D721Med (cell line): ENCODE results near the gene ZFP1.
"Not testable (repeated sequence)": the region's sequence is repeated elsewhere in the genome, so short reads cannot be mapped to it uniquely, and the experiment has no call there.

Experiments used
- DNase-seq: peaks from one replicate; pipeline ENCODE4 v3.0.0; 2011; ENCODE audit warnings: low spot score; ENCODE audit not compliant: insufficient read length
- FAIRE-seq: peaks from 2 replicates; lab custom pipeline; 2011; peaks lifted over from hg19 to GRCh38; lab: Jason Lieb, UNC
- CTCF ChIP-seq: IDR thresholded peaks from 2 replicates; pipeline ENCODE4 v1.5.1; 2012; ENCODE audit warnings: mild to moderate bottlenecking, control low read depth; ENCODE audit not compliant: insufficient read depth; ENCODE audit errors: missing control alignments

Gene ZFP1

GRCh38 chr16:75121949-75122568 lies 26.3 kb upstream of the ZFP1 start:
- TF ChIP-seq CTCF: no peak
- FAIRE-seq (no peak), DNase-seq (no peak)

DNA sequence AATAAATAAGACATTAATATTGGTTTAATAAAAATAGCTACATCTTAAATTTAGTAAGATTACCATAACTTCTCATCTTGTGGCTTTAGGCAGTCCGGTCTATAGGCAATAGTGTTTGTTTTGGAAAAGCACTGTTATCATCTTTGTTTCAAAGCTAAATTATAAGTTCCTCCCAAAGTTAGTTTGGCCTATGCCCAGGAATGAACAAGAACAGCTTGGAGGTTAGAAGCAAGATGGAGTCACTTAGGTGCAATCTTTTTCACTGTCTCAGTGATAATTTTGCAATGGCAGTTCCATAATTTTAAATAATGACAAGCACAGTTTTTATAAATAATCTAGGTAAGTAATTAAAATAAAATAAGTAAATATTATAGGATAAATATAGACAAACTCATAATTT lies 25.7 kb upstream of the ZFP1 start:
- DNase-seq: no peak
- no peak for TF ChIP-seq CTCF
- no peak for FAIRE-seq

- FAIRE-seq (no peak), DNase-seq (no peak)
- TF ChIP-seq CTCF: no peak
Measured at GRCh38 chr16:75127713-75128415, 20.5 kb upstream of the ZFP1 start.

GRCh38 chr16:75129421-75130149 lies 18.7 kb upstream of the ZFP1 start:
- FAIRE-seq, DNase-seq: not testable (repeated sequence)

- FAIRE-seq (no peak), DNase-seq (no peak)
- TF ChIP-seq CTCF: no peak
Measured at GRCh38 chr16:75130150-75130771, 18.1 kb upstream of the ZFP1 start.

GRCh38 chr16:75131081-75131480 lies 17.2 kb upstream of the ZFP1 start:
- no peak for FAIRE-seq
- no peak for DNase-seq
- no peak for TF ChIP-seq CTCF

DNA sequence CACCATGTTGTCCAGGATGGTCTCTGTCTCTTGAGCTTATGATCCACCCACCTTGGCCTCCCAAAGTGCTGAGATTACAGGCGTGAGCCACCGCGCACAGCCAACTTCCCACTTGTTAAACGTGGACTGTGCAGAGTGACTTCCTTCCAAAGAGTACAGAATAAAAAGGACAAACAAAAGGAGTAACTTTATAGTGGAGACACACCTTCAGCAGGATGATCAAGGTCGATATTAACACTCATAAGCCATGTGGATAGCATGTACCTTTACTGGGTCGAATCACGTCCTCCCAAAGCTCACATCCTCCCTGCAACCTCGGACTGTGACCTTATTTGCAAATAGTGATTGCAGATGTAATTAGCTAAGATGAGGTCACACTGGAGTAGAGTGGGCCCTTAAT lies 10.1 kb upstream of the ZFP1 start:
- no peak for TF ChIP-seq CTCF
- FAIRE-seq (no peak), DNase-seq (no peak)
